Fibroblast of peridontal ligament (primary cell): ENCODE results near the gene COL20A1.

Experiments used
- DNase-seq: peaks from one replicate; pipeline ENCODE4 v3.0.0-alpha.2; 2010; ENCODE audit errors: extremely low read depth

The COL20A1 gene

DNA sequence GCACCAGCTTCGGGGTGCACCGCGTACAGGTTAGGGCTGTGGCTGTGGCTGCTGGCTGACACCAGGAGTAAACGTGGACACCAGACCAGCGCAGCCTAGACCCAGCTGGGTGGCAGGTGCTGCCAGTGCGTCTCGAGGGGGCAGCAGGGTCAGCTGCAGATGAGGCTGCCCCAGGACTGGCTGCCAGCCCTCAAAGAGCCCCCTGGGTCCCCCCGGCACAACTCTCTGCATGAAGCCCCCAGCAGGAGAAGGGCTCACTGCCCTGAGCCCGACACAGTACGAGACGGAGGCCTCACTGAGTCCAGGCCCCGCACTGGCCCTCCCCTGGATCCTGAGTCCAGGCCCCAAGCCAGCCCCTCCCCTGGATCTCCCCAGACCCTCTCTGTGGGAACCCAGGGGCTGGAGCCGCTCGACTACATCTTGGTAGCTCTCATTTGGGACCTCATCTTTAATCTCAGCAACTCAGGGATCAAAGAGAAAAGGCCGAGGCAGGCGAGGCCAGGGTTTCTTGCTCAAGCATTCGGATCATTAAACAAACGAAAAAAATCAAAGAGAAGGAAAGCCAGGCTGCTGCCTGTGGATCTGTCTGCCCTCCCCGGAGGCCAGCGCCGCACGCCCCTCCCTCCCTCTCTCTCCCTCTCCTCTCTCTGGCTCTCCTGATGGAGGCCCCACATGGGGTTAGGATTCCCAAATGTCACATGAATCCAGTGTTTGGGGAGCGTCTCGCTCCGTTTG is 31.8 kb upstream of the COL20A1 start:
- peak; percentile 30 for DNase-seq

DNA sequence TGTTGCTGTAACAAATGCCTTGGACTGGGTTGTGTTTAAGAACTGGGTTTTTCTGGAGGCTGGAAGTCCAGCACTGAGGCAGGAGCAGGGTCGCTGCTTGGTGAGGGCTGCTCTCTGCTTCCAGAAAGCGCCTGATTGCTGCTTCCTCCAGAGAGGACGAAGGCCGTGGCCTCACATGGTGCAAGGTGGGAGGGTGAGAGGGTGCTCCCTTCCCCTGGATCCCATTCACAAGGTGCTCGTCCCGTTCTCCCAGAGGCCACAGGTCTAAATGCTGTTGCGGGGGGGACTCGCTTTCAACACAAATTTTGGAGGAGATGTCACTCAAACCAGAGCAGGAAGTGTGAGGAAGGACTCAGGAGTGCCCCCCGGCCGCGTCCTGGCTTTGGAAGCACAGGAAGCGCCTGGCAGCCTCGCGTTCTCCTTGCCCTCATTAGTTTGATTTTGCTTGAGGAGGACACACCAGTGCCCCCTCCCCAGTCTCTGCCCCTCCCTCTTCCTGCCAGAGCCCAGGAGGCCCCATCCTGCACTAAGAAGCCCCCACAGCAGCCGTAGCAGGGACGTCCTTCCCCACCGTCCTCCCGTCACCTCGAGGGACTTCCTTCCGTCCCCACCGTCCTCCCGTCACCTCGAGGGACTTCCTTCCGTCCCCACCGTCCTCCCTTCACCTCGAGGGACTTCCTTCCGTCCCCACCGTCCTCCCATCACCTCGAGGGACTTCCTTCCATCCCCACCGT is 31.0 kb upstream of the COL20A1 start:
- DNase-seq, result no peak

DNA sequence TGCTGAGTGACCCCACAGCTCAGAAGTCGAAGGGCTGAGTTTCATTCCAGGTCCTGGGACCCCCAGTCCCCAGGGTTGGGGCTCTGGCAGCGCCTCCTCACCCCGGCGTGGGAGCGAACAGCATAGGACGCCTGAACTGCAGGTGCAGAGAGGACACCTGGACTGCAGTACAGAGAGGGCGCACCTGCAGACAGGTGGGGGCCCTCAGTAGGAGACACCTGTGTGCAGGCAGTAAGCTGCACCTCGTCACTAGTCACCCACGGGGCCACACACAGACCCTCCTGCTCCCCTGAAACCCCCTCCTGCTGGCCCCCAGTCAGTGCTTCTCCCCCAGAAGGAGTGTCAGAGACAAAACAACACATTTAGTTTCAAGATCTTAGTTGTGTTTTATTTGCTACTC is 30.1 kb upstream of the COL20A1 start:
- no peak for DNase-seq

DNA sequence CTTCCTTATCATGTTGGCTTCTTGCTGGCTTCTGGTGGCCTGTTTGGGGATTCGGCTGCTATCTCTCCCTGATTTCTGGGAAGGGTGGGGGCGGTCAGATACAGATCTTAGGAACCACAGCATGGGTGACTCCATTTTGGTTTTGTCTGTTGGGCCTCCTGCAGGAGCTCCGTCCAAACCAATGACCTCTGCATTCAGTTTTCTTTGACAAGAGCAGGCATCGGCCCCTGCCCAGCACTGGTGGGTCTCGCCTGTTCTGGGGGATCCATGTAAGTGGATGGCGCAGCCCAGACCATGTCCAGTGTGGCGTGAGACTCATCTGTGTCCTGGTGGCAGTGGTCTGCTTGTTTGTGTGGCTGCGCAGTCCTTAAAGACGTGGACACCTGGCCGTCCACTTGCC is 29.0 kb upstream of the COL20A1 start:
- DNase-seq, result no peak

DNA sequence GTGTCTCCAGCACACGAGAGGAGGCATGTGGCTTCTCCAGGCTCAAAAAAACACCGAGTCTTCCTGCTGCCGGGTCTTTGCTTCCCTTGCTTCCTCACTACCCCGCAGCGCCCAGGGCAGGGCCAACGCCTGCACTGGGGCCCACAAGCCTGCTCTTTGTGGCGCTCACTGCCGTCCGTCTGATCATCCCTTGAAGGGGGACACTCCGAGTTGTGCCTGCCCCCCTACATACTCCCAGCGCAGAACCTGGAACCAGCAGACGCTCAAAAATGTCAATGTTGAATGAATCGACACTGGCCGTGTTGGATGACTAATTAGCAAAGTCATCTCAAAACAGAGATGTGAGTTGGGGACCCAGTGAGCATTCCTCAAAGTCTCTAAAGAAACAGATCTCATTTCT is 28.5 kb upstream of the COL20A1 start:
- no peak for DNase-seq

DNA sequence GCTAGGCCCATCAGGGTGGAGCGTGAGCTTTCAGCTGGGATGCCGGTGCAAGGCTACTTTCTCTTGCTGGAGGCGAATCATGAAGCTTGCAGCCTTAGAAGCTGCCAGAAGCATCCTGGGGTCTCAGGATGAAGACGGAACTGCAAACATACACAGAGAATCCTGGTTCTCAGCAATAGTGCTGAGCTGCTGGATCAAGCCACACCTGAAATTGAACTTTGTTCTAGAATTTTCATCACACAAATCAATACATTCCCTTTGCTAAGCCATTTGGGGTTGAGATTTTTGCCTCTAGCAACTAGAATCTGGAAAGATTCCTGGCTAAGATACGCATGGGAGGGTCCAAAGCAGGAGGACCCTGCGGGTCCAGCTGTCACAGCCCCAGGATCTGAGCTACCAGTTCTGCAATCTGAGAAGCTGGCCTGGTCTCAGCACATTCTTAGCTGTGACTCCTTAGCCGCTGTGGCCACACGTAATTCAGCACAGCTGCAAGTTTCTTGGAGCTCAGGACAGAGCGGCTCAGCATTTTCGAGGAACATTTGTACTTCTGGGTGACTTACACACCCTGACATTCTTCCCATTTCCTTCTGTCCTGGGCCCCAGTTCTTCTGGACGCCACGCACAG is 27.0 kb upstream of the COL20A1 start:
- peak; percentile 78 for DNase-seq

DNA sequence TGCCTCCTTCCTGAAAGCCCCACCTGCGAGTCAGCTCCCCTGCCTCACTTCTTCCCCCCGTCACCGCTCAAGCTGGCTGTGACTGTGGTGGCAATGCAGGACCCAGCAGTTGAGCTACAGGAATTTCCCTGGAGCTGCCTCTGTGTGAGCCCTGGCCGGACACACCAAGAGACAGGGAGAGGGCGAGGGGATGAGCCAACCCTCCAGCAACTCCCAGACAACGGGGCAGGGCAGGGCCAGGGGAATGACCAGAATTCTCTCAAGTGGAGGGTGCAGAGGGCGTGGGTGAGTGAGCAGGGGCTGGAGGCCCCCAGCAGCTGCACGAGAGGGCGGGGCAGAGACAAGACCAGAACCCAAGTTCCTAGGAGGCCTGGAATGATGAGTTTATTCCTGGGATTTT is 25.3 kb upstream of the COL20A1 start:
- DNase-seq, result no peak

DNA sequence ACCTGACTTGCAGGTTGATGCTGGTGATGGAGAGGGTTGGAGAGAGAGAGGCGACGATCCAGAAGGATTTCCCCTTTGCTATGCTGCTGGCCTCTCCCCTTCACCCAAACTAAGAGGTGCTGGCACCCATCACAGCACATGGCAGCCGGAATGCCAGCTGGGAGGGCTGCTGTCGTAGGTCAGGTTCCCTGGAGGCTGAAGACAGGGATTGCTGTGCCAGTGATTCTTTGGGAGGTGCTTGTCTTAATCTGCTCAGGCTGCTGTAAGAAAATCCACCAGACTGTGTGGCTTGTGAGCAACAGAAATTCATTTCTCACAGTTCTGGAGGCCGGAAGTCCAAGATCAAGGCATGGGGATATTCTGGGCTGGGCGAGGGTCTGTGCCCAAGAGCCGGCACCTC is 24.7 kb upstream of the COL20A1 start:
- no peak for DNase-seq

DNA sequence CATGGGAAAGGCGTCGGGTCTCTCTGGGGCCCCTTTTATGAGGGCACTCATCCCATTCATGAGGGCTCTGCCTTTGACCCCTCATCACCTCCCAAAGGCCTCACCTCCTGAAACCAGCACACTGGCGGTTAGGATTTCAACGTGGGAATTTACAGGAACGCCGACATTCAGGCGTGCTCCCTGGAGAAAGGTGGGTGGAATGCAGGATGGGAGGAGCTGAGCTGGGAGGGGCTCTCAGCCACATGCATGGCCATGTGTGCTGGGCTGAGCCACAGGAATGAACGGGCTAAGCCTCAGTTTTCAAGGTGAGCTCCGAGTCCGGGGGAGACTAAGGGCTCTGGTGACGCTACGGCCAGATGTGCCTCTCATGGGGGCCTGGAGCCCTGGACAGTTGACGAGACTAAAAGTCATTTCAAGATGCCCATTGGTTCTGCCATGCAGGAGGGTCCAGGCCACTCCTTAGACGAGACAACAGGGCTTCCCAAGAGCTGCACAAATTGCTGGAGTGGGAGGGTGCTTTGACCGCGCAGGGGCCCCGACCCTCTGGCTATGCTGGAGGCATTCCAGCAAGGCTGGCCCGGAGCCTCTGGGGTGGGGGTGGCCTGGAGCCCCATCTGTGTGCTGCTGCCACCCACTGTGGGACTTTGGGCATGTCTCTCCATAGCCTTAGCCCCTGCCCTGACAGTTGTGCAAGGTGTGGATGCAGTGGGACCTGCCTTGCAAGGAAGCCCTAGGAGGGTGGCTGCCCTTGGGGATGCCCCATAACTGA is 24.1 kb upstream of the COL20A1 start:
- no peak for DNase-seq

DNA sequence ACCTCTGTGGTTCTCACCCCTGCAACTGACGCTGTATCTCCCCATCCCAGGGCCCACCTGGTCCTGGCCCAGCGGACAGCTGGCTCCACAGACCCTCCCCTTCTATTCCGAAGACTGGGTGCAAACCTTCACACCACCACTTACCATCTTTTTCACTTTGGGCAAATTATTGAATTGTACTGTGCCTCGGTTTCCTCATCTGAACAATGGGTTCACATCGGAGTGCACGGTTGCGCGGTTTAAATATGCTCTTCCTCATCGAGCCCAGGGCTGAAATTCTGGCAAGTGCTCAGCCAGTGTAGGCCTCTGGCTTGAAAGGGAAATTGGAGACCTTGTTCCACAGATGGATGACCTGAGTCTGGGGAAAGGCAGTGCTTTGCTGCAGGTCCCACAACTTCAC is 23.3 kb upstream of the COL20A1 start:
- no peak for DNase-seq

DNA sequence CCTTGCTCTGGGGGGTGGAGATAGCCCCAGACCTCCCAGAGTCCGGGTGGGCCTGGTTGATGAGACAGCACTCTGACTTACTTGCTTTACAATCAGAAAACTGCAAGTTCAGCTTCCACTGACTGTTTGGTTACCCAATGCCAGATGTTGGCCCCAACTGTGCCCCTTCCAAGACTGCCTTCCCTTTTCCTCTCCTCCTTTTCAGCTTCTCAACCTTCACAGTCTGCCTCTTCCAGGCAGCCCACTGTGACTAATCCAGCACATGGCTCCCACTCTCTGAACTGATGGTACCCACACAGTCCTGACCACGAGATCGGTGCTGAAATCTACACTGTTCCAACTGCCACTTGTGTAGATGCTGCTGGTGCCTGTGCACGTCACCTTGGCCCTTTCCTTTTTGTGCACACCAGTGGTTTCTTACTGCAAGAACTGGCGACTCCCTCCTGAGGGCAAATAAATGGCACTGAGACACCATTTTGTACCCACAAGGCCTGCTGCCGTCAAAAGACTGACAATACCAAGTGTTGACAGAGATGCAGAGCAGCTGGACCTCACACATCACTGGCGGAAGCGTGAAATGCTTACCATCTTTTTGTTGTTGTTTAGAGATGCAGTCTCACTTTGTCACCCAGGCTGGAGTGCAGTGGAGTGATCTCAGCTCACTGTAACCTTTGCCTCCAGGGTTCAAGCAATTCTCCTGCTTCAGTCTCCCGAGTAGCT is 22.2 kb upstream of the COL20A1 start:
- no peak for DNase-seq

DNA sequence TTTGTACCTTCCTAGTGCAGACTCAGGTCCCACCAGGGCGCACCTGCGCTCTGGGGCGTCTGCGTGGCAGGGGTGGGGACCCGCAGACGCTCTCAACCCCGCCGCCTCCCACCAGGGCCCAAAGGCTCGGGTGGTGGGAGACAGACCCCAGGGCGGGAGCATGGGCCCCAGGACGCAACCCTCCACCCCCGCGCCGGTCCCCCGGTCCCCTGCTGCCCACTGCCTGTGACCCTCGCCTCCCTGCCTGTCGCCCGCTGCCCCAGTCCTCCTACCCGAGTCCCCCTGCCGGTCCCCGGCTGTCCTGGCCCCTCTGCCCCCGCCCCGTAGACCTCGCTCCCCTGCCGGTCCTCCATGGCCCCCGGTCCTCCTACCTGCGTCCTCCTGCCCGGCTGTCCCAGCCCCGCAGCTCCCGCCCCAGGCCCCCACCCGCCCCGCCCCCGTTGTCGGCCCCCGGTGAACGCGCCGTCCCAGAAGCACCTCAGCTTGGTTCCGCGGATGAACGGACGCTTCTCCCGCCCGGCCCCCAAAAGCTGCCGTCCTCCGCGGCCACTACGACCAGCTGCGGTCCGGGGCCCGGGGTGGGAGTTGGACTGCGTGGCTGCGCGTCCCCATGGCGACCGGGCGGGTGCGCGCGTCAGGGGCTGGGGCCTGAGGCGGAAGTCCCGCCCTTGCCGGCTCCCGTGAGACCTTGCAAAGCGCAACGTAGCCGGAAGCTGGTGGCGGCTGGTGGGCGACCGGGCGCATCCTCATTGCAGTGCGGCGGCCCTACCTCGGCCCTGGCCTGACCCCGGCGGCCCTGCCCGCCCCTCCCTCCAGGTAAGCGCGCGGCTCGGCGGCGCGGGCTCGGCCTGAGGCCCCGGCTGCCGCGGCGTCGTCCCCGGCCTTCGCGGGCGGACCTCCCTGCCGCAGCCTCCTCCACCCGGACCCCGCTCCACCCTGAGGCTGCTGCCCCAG is 20.6 kb upstream of the COL20A1 start, which contains the start of gene ARFGAP1:
Gene ARFGAP1 (plus strand): TSS at position 709 of the 954 bp plus-strand sequence. CDS start 2,768 bp downstream, outside the sequence.
- DNase-seq, result peak; percentile 80

DNA sequence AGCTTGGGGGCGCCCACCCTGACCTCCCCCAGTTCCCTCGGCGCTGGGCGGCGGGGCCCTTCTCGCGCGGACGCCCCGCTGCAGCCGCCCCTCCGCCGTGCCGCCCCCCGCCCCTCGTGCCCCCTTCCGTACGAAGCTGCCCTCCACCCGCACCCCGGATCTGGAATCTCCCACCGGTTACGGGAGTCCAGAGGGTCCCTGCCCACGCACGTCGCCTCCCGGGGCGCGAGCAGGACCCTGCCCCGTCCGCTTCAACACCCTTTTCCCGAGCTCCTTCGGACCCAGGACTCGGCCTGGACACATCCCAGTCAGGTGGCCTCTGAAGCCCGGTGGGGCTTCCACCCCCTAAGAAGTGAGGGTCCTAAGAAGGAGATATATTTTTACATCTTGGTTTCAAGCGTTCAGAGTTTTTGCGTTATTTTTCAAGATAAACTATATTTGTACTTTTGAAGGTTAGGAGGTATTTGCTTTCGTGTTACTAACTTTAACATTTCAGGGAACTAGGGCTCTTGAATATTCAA is 19.9 kb upstream of the COL20A1 start:
- DNase-seq, result no peak

DNA sequence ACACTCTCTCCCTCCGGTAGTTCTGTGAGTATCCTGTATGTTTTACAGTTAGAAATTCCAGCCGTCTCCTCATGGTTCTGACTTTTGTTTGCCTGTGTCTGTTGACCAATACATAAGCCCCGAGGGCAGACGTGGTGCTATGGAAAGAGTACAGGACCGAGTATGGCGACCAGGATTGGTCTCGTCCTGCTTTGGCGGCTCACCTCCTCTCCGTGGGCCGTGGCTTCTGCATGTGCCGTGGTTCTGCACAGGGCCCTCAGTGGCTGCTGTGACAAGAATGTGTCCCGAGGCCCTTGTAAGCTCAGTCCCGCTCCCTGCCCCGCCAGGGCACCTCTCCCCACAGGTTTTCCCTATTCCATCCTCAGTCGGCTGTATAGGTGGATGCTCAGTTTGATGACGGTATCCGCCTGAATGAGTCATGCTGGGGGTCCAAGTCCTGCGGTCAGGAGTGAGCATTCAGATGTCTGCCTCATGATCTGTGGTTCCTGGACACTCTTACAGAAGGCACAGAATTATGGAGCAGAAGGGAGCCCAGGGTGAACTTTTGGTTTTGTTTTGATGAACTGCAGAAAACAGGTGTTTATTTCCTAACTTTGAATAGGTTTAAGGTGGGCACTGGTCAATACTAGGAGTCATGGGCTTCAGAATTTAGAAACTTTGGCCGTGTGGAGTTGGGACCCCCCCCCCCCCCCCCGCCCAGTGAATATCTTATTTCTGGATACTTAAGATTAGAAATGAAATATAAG is 19.2 kb upstream of the COL20A1 start:
- DNase-seq, result peak; percentile 60

DNA sequence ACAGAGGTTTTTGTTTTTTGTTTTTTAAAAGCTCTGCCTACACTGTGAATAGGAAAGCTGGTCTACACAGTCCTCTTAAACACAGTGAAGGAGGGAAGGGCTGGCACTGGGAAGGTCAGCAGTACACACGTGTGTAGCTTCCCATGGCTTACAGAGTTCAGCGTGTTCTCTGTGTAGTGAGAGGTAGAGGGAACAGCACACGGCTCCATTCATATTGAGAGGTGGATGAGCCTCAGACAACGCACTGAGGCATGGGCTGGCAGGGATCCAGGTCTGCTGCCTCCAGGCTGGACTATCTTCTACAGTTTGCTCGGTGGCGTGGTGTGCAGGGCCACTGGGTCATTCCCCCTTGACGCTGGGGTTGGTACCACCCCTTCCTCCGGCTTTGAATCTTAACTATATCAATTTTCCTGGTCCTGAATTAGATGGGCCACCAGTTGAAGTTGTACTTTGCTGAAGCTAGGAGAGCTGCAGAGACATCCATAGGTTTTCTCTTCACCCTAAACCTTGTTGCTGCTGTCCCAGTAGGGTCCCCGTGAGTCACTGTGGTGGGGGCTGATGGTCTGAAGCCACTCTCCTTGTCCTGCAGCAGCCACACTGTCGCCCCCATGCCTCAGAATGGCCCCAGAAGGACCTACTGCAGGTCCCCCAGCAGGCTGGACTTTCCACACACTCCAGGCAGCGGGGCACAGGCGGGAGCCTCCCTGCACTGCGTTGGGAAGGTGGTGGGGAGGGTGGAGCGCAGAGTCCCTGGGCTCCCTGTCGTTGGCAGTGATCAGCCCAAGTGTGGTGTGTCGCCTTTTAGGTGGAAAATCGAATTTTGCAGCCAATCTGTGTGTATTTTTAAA is 18.4 kb upstream of the COL20A1 start:
- DNase-seq, result no peak

DNA sequence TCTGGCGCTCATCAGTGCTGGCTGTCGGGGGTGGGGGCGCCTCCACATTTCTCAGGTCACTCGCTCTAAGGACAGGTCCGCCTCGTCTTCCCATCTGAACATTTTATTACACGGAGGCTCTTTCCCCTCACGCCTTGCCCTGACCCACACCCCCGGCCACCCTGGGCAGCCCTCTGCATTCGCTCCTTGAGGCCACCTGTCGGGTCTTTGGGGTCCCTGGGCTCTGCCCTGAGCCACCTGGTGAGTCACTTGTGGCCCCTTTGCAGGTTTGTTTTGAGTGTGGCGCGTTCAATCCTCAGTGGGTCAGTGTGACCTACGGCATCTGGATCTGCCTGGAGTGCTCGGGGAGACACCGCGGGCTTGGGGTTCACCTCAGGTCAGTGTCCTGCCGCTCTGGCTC is 17.2 kb upstream of the COL20A1 start:
- DNase-seq, result no peak

DNA sequence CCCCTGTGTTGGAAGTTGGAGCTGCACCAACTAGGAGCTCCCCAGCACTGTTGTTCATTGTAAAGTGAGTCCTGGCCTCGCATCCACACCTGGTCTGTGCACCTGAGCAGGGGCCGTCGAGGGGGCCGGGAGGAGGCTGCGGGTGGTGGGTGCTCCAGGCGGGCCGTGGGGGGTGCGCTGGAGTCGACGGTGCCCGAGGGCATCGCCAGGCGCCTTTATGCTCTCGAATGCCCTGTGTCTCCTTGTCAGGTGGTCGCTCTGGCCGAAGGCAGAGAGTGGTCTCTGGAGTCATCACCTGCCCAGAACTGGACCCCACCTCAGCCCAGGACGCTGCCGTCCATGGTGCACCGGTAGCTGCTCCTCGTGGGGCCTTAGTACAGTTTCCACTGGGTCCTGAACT is 16.0 kb upstream of the COL20A1 start:
- DNase-seq, result no peak
